B cell (primary cell): ENCODE results near the gene REEP6. TPM values are rescaled to one million over a fixed set of nuclear protein-coding genes. Genes with fewer than 3 reads are reported as not detected.

Source experiments
- ATAC-seq: fragments of 200-7000 bp; cut with Tn5 transposase; one replicate; pipeline ENCODE4 v1.10.0; 2021; ENCODE audit warnings: low read depth, mild to moderate bottlenecking, moderate number of reproducible peaks, moderate library complexity
- CTCF ChIA-PET: fragments of 350-600 bp; sonication (Branson Sonifier 250); formaldehyde crosslinking; loops from one replicate; lab custom pipeline; 2021; ENCODE audit warnings: antibody characterized with exemption, inconsistent platforms; lab: Charles Lee
- POLR2A ChIA-PET: fragments of 350-600 bp; sonication (Branson Sonifier 250); formaldehyde crosslinking; loops from one replicate; lab custom pipeline; 2021; ENCODE audit warnings: antibody characterized with exemption; lab: Charles Lee
- DNase-seq: peaks from one replicate; pipeline ENCODE4 v3.0.0; 2013
- H2AFZ ChIP-seq: 2 replicates; pipeline ENCODE4 v1.6.1; 2012; ENCODE audit warnings: mild to moderate bottlenecking, low read depth, low read length; ENCODE audit not compliant: insufficient read depth, poor library complexity, severe bottlenecking
- H3K27ac ChIP-seq, 2 donors: 1 replicate in 1 of 2; 2 replicates in 1 of 2; pipeline ENCODE4 v1.5.1; 2012 to 2013; ENCODE audit warnings: low read length in 2 of 2, mild to moderate bottlenecking in 2 of 2, moderate library complexity in 1 of 2
- H3K27me3 ChIP-seq, 4 experiments: fragments of 200-600 bp in 1 of 4; sonication (generic) in 1 of 4; replicated peaks in 1 of 4; 1 replicate in 2 of 4; 2 replicates in 2 of 4; pipeline versions ENCODE4 v1.6.1 to v1.7.0; 2013 to 2016; ENCODE audit warnings: low read length in 3 of 4, mild to moderate bottlenecking in 2 of 4, mixed read lengths in 1 of 4, moderate library complexity in 1 of 4; ENCODE audit not compliant: insufficient read depth in 4 of 4, control insufficient read depth in 3 of 4; ENCODE audit errors: control extremely low read depth in 1 of 4
- H3K36me3 ChIP-seq, 2 experiments: replicated peaks in 1 of 2; 1 replicate in 1 of 2; 2 replicates in 1 of 2; pipeline versions ENCODE4 v1.6.1 to v1.7.1; 2013; ENCODE audit warnings: low read length in 1 of 2; ENCODE audit not compliant: insufficient read depth in 2 of 2, control insufficient read depth in 1 of 2; ENCODE audit errors: control extremely low read depth in 1 of 2, extremely low read depth in 1 of 2
- H3K4me1 ChIP-seq, 2 donors: fragments of 200-600 bp in 1 of 2; sonication (generic) in 1 of 2; 1 replicate in 1 of 2; 2 replicates in 1 of 2; pipeline versions ENCODE4 v1.5.1 to v1.6.1; 2013 to 2017; ENCODE audit warnings: low read length in 2 of 2; ENCODE audit not compliant: control insufficient read depth in 2 of 2, insufficient read depth in 2 of 2
- H3K4me2 ChIP-seq: replicated peaks from 2 replicates; pipeline ENCODE3; 2012; ENCODE audit warnings: mild to moderate bottlenecking, low read depth, low read length; ENCODE audit not compliant: poor library complexity, severe bottlenecking
- H3K4me3 ChIP-seq, 5 experiments: fragments of 200-600 bp in 1 of 5; sonication (generic) in 1 of 5; 1 replicate in 3 of 5; 2 replicates in 2 of 5; pipeline versions ENCODE4 v1.5.1 to v1.7.0; 2011 to 2016; ENCODE audit warnings: low read length in 4 of 5, mild to moderate bottlenecking in 4 of 5, low read depth in 2 of 5, control low read depth in 1 of 5, moderate library complexity in 1 of 5; ENCODE audit not compliant: insufficient read depth in 1 of 5; ENCODE audit errors: control extremely low read depth in 1 of 5, extremely low read depth in 1 of 5
- H3K79me2 ChIP-seq: fragments of 200-600 bp; sonication (generic); one replicate; pipeline ENCODE4 v1.6.0; 2016; ENCODE audit warnings: low read length; ENCODE audit not compliant: control insufficient read depth, insufficient read depth
- H3K9ac ChIP-seq: fragments of 200-600 bp; sonication (generic); 2 replicates; pipeline ENCODE4 v1.6.1; 2017; ENCODE audit warnings: mild to moderate bottlenecking, low read length, moderate library complexity
- H3K9me3 ChIP-seq, 3 donors: one replicate each; pipeline versions ENCODE4 v1.6.1 to v1.7.1; 2013; ENCODE audit warnings: low read length in 2 of 3; ENCODE audit not compliant: control insufficient read depth in 2 of 3, insufficient read depth in 1 of 3; ENCODE audit errors: control extremely low read depth in 1 of 3
- H4K20me1 ChIP-seq: 2 replicates; pipeline ENCODE4 v1.6.0; 2012; ENCODE audit warnings: mild to moderate bottlenecking, low read length; ENCODE audit not compliant: insufficient read depth, control insufficient read depth, poor library complexity, severe bottlenecking
- H3K27ac Mint-ChIP-seq: one replicate; pipeline ENCODE4 v1.8.0; 2021; ENCODE audit warnings: mixed read lengths
- H3K27me3 Mint-ChIP-seq: one replicate; pipeline ENCODE4 v1.8.0; 2021; ENCODE audit warnings: mixed read lengths
- H3K4me1 Mint-ChIP-seq: one replicate; pipeline ENCODE4 v1.8.0; 2021; ENCODE audit warnings: mixed read lengths
- H3K4me3 Mint-ChIP-seq: one replicate; pipeline ENCODE4 v1.8.0; 2021; ENCODE audit warnings: mixed read lengths
- H3K9me3 Mint-ChIP-seq: one replicate; pipeline ENCODE4 v1.8.0; 2022; ENCODE audit warnings: mixed read lengths; ENCODE audit not compliant: insufficient read depth
- EZH2 ChIP-seq: IDR thresholded peaks from 2 replicates; pipeline ENCODE4 v1.6.1; 2012; ENCODE audit warnings: borderline replicate concordance, low read depth, mild to moderate bottlenecking, moderate library complexity, low read length; ENCODE audit not compliant: insufficient read depth, poor library complexity, severe bottlenecking
- WGBS: methylation state at CpG from one replicate; pipeline ENCODE4 v1.1.5; 2013; ENCODE audit warnings: missing lambda C conversion rate; ENCODE audit not compliant: insufficient coverage; 5-methylcytosine and 5-hydroxymethylcytosine counted together
- intact Hi-C: fragments of 100-400 bp; cut with micrococcal nuclease; formaldehyde crosslinking; loops from one replicate; pipeline ENCODE4 v1.10.0; 2022
- polyA plus RNA-seq: library from polyadenylated mRNA; depleted of rRNA; stranded (reverse); fragments of >200 nt; gene quantifications from 2 replicates; pipeline ENCODE4 v1.2.3, GENCODE V29; 2012
- total RNA-seq, 2 donors: library from RNA; stranded (reverse); fragments of 120-200 nt in 1 of 2; gene quantifications; 1 replicate in 1 of 2; 2 replicates in 1 of 2; pipeline versions ENCODE4 v1.2.3 to v1.2.4, GENCODE V29; 2013 to 2022
- TF ChIP-seq, protein P1 (sequence below): fragments of 200-600 bp; IDR thresholded peaks from one replicate; pipeline ENCODE4 v1.8.0; 2022; ENCODE audit warnings: antibody characterized with exemption, mild to moderate bottlenecking

The REEP6 gene
- total and polyA plus RNA-seq, 2 donors (not counting 1 experiment from before 2014, with no cell fraction given): 0.64 to 1.1 TPM

- peak overlapping the region; percentile 82 for H2AFZ ChIP-seq
Observed at GRCh38 chr19:1491849-1492170, 829 bp downstream of the REEP6 start.

GRCh38 chr19:1492474-1493006 lies 1.6 kb downstream of the REEP6 start:
- H4K20me1 ChIP-seq: no peaks in the 10 kb centered on the region
- H3K36me3 ChIP-seq: no peaks in the 10 kb centered on the region
- ATAC-seq: no peak
- H3K4me3 ChIP-seq: no peak overlapping the region
- H3K4me1 Mint-ChIP-seq: peaks cover 15% of the 10 kb centered on the region
- no peak for DNase-seq
- H3K27me3 ChIP-seq: peaks cover 0 to 12% (median 1%) of the 10 kb centered on the region in 4 experiments
- H3K27ac Mint-ChIP-seq: no peak overlapping the region
- H3K9me3 ChIP-seq: peaks cover 0 to 12% (median 0%) of the 10 kb centered on the region in 3 donors
- peaks cover 14 to 17% of the 10 kb centered on the region in 2 donors for H3K4me1 ChIP-seq
- ChIA-PET CTCF (no interaction called here), POLR2A (interaction anchor here (0.6 kb wide), 1 partner anchor 316 kb away, joined by 5 read pairs; no protein-coding TSS in a partner anchor)
- no peaks in the 10 kb centered on the region for H3K9me3 Mint-ChIP-seq
- H3K9ac ChIP-seq: no peak overlapping the region
- H3K4me2 ChIP-seq: no peak overlapping the region
- H3K79me2 ChIP-seq: no peaks in the 10 kb centered on the region
- 89% methylated on average over 8 of the region's 10 CpGs for WGBS
- no peak overlapping the region for H2AFZ ChIP-seq
- intact Hi-C loops: no loop called here
- peak overlapping the region; percentile 23 for H3K4me3 Mint-ChIP-seq
- H3K27ac ChIP-seq: no peak overlapping the region
- H3K27me3 Mint-ChIP-seq: peaks cover 4% of the 10 kb centered on the region
- TF ChIP-seq, protein P1, sequence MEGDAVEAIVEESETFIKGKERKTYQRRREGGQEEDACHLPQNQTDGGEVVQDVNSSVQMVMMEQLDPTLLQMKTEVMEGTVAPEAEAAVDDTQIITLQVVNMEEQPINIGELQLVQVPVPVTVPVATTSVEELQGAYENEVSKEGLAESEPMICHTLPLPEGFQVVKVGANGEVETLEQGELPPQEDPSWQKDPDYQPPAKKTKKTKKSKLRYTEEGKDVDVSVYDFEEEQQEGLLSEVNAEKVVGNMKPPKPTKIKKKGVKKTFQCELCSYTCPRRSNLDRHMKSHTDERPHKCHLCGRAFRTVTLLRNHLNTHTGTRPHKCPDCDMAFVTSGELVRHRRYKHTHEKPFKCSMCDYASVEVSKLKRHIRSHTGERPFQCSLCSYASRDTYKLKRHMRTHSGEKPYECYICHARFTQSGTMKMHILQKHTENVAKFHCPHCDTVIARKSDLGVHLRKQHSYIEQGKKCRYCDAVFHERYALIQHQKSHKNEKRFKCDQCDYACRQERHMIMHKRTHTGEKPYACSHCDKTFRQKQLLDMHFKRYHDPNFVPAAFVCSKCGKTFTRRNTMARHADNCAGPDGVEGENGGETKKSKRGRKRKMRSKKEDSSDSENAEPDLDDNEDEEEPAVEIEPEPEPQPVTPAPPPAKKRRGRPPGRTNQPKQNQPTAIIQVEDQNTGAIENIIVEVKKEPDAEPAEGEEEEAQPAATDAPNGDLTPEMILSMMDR: no peak
- no peak for TF ChIP-seq EZH2

More at GRCh38 chr19:1491849-1492170, 829 bp downstream of the REEP6 start:
- Mint-ChIP-seq H3K27me3 (peaks cover 4% of the 10 kb centered on the region), H3K4me3 (peak overlapping the region; percentile 83), H3K4me1 (peaks cover 15% of the 10 kb centered on the region), H3K9me3 (no peaks in the 10 kb centered on the region), H3K27ac (peak overlapping the region; percentile 37)
- ATAC-seq (no peak), DNase-seq (no peak)
- intact Hi-C loops: loop anchor here (2.0 kb wide), 3 partner anchors 21 to 223 kb away; partner anchors contain the start of gene CIRBP
- Histone ChIP-seq H3K79me2 (no peaks in the 10 kb centered on the region), H3K27me3 (peaks cover 0 to 7% (median 1%) of the 10 kb centered on the region in 4 experiments), H4K20me1 (no peaks in the 10 kb centered on the region), H3K36me3 (no peaks in the 10 kb centered on the region), H3K4me1 (peaks cover 14 to 17% of the 10 kb centered on the region in 2 donors), H3K27ac (no peak overlapping the region), H3K9ac (no peak overlapping the region), H3K4me3 (no peak overlapping the region), H3K9me3 (peaks cover 0 to 12% (median 0%) of the 10 kb centered on the region in 3 donors), H3K4me2 (peak overlapping the region; percentile 99)
- WGBS: 73% methylated on average over 9 of the region's 12 CpGs
- TF ChIP-seq, protein P1: no peak
- no peak for TF ChIP-seq EZH2
- CTCF ChIA-PET: interaction anchor here (1.2 kb wide), 1 partner anchor 54 kb away, joined by 4 read pairs; no protein-coding TSS in a partner anchor
- POLR2A ChIA-PET: interaction anchor here (0.6 kb wide), 1 partner anchor 316 kb away, joined by 5 read pairs; no protein-coding TSS in a partner anchor
